NK-92 (cell line): ENCODE results near the gene TM4SF4.
"Not testable (repeated sequence)": the region's sequence is repeated elsewhere in the genome, so short reads cannot be mapped to it uniquely, and the experiment has no call there.

Source experiments
- DNase-seq: peaks from one replicate; lab custom pipeline; 2025; ENCODE audit not compliant: unreplicated experiment; lab: John Stamatoyannopoulos, UW

TM4SF4 gene

GRCh38 chr3:149474250-149474817 lies at the start of gene TM4SF4:
Gene TM4SF4 (plus strand): TSS chr3:149474697. CDS start chr3:149474878, 181 bp downstream.
- no peak for DNase-seq

GRCh38 chr3:149424918-149425317 lies 49.6 kb upstream of the TM4SF4 start:
- no peak for DNase-seq

- no peak for DNase-seq
Measured at GRCh38 chr3:149426325-149426724, 48.2 kb upstream of the TM4SF4 start.

GRCh38 chr3:149428087-149428486 lies 46.4 kb upstream of the TM4SF4 start:
- no peak for DNase-seq

- DNase-seq, result no peak
Measured at GRCh38 chr3:149430216-149430615, 44.3 kb upstream of the TM4SF4 start.

- no peak for DNase-seq
Measured at GRCh38 chr3:149432149-149432548, 42.3 kb upstream of the TM4SF4 start.

GRCh38 chr3:149435996-149436885 lies 38.3 kb upstream of the TM4SF4 start:
- no peak for DNase-seq

GRCh38 chr3:149437286-149437685 lies 37.2 kb upstream of the TM4SF4 start:
- DNase-seq, result no peak

- no peak for DNase-seq
Measured at GRCh38 chr3:149437710-149438109, 36.8 kb upstream of the TM4SF4 start.

GRCh38 chr3:149438981-149439380 lies 35.5 kb upstream of the TM4SF4 start:
- DNase-seq, result no peak

- no peak for DNase-seq
Measured at GRCh38 chr3:149441642-149442041, 32.9 kb upstream of the TM4SF4 start.

- no peak for DNase-seq
Measured at GRCh38 chr3:149442043-149442442, 32.5 kb upstream of the TM4SF4 start.

- no peak for DNase-seq
Measured at GRCh38 chr3:149442851-149443544, 31.5 kb upstream of the TM4SF4 start.

- no peak for DNase-seq
Measured at GRCh38 chr3:149443545-149443912, 31.0 kb upstream of the TM4SF4 start.

- not testable (repeated sequence) for DNase-seq
Measured at GRCh38 chr3:149444867-149445266, 29.6 kb upstream of the TM4SF4 start.

GRCh38 chr3:149448331-149448831 lies 26.1 kb upstream of the TM4SF4 start:
- DNase-seq, result no peak

- DNase-seq, result no peak
Measured at GRCh38 chr3:149449182-149449581, 25.3 kb upstream of the TM4SF4 start.

GRCh38 chr3:149449799-149450198 lies 24.7 kb upstream of the TM4SF4 start:
- DNase-seq, result no peak

GRCh38 chr3:149450281-149450680 lies 24.2 kb upstream of the TM4SF4 start:
- DNase-seq, result no peak

- DNase-seq, result no peak
Measured at GRCh38 chr3:149452036-149452435, 22.5 kb upstream of the TM4SF4 start.

GRCh38 chr3:149453140-149453805 lies 21.2 kb upstream of the TM4SF4 start:
- DNase-seq, result no peak
